ENCODE results near the gene TOP2A.
A peak's percentile ranks its signal among the peaks of the same experiment; 100 is the strongest.
"Not testable (repeated sequence)": the region's sequence is repeated elsewhere in the genome, so short reads cannot be mapped to it uniquely, and the experiment has no call there.

Gene TOP2A

DNA sequence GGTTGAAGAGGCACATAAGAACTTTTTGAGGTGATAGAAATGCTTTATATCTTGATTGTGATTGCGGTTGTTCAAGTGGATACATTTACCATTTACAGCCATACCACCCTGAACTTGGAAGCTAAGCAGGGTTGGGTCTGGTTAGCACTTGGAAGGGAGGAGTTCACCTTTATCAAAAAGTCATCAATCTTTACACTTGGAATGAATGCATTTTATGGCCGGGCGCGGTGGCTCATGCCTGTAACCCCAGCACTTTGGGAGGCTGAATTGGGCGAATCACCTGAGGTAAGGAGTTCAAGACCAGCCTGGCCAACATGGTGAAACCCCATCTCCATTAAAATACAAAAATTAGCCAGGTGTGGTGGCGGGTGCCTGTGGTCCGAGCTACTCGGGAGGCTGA, 43.7 kb downstream of the TOP2A start:
- DNase-seq, result no peak

DNA sequence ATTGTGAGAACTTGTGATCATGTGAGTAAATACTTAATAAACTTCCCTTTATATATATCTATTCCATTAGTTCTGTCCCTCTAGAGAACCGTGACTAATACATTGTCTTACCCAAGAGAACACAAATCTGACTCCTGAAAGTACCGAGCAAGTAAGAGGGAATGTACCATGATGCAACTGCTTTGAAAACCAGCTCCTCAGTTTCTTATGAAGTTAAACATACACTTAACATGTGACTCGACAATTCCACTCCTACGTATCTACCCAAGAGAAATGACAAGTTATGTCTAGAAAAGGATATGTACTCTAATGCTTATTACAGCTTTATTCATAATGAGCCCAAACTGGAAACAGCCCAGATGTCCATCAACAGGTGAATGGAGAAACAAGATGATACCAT, 44.4 kb downstream of the TOP2A start:
- DNase-seq, result no peak

DNA sequence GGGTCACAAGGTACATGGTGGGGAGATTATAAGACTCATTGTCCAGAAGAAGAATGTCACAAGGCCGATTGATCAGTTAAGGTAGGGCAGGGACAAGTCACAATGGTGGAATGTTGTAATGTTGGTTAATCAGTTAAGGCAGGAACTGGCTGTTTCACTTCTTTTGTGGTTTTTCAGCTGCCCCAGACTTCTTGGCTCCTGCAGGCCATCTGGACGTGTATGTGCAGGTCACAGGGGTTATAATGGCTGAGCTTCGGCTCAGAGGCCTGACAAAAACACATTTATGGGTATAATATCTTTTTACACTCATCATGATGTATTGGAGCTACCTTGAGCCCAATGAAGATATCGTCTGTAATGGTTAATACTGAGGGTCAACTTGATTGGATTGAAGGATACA, 45.1 kb downstream of the TOP2A start:
- not testable (repeated sequence) for DNase-seq

DNA sequence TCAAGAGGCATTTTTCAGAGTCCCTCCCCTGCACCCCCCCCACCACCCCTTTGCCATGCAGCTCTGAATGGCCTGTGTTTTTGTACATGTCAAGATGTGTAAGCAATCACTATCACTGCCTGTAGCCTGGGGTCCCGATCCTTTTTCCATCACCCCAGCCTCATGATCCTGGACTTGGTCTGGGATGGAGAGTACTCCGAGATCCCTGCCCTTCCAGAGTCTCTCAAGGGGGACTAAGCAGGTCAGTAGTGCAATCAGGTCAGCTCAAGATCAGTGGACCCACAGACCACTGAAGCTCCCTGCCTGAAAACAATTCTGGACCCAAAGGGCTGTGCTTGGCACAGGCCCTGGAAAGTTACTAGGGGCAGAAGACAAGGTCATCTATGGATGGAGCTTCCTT, 45.7 kb downstream of the TOP2A start:
- DNase-seq, result no peak

DNA sequence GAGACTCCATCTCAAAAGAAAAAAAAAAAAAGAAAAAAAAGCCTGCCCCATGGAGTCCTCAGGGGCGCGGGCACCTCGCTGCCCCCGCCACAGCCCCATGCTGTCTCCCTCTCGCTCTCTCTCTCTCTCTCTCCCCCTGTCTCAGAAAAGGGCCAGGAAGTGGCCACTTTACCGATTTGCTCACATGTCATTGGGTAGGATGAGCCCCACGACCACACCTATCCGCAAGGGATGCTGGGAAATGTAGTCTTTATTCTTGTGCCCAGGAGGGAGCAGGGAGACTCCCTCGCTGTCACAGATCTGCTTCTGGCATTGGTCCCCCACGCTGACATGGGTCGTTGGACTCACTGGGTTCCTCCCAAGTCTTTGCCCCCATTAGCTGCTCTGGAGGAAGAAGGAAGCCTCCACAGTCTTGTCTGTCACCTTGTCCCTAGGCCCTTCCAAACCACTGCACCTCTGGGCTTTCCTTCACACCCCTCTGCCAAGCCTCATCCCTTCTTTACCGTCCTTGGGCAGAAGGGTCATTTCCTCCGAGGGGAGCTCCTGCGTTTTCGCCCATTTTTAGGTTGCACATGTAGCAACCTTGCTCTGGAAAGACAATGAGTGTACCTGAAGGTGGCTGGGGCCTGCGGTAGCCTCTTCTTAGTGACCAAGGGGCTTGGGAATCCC, 46.3 kb downstream of the TOP2A start:
- no peak for DNase-seq

DNA sequence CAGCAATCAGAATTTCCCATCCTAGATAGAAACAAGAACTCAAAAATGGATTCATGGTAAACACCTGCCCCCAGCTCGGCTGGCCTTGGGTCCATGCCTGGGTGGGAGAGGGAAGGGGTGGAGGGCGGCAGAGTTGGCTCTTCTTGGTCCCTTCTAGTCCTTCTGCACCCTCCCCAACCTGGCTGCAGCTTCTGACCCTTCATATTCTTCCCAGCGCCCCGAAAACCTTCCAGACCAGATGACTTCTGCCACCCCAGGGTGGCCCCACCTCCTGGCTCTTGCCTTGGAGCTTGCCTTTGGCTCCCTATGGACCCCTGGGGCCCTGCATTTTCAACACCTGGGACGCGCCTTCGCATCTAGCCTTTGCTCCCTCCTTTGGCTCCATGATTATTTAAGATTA, 47.8 kb downstream of the TOP2A start:
- DNase-seq, result no peak

DNA sequence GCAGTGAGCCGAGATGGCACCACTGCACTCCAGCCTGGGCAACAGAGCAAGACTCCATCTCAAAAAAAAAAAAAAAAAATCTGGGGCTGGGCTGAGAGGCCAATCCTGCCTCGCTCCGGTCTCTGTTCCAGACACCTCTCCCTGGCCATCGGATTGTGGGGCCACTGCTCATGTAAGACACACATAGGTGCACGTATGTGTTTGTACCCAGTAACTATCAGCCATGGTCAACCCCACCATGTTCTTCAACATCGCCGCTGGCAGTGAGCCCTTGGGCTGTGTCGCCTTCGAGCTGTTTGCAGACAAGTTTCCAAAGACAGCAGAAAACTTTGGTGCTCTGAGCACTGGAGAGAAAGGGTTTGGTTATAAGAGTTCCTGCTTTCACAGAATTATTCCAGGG, 50.0 kb downstream of the TOP2A start:
- not testable (repeated sequence) for DNase-seq

DNA sequence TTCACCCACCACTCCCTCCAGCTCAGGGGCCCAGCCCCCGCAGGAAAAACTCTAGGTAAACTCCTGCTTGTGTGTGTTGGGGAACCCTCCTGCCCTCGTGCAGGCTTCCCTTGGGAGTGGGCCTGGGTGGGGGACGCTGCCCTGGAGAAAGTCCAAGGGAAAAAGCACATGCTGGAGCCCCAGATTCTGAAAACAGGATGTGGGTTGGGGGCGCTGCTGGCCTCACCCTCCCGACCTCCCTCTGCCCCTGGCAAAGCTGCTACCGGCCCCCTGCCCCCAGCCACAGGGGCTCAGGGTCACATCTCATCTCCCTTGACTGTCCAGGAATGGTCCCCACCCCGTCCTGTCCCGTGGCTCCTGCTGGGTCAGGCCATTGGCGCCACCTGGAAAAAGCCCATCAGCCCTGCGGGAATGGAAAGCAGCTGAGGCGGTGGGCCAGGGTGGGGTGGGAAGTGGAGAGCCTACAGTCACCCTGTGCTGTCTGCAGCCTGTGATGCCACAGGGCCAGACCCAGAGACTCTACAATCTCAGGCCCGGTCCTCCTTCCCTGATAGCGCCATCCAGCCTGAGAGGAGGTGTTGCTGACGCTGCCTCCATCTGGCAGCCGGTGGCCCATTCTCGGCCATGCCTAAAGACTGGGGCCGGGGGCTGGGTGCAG, 50.7 kb downstream of the TOP2A start:
- DNase-seq, result no peak

DNA sequence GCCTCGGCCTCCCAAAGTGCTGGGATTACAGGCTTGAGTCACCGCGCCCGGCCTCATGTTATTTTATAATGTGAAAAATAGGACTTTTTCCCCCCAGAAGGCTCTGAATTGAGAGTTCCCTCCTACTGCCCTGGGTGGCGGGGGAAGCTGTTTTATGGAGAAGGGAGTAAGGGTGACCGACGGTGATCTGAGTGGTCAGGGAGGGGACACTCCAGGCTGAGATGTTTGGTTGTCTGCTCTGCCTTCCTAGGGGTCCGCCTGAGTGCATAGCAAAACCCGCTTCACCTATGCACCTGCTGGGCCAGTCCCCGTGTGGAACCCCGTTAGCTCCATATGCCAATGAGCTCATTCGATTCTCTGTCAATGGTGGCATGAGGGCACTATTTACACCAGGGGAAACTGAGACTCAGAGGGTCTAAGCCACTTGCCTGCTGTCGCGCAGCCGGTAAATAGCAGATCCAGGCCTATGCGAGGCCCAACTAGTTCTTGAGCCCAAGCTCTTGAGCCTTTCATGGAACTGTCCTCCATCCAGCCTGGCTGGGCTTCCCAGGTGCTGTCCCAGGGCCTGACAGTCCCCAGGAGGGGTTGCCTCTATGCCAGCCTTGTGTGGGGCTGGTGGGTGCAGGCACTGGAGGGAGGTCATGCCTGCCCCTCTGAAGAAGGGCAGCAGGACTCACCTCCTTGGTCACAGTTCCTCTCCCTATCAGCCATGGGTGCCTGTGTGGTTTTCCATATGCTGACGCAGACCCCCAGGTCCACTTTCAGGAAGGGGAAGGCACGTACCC, 51.4 kb downstream of the TOP2A start:
- no peak for DNase-seq

DNA sequence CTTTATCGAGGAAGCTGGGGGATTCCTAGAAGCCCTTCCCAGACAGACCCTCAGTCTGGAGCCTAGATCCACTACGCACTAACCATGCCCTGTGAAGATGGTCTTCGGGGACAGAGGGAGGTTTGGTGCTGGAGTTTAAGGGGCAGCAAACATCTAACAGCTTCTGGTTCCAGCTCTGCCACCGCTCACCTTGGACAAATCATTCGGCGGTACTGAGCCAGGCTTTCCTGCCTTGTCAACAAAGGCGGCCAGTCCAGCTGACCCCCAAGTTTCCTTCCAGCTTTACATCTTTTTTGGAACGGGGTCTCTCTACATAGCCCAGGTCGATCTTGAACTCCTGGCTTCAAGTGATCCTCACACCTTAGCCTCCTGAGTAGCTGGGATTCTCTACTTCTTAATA, 52.8 kb downstream of the TOP2A start:
- DNase-seq, result no peak

DNA sequence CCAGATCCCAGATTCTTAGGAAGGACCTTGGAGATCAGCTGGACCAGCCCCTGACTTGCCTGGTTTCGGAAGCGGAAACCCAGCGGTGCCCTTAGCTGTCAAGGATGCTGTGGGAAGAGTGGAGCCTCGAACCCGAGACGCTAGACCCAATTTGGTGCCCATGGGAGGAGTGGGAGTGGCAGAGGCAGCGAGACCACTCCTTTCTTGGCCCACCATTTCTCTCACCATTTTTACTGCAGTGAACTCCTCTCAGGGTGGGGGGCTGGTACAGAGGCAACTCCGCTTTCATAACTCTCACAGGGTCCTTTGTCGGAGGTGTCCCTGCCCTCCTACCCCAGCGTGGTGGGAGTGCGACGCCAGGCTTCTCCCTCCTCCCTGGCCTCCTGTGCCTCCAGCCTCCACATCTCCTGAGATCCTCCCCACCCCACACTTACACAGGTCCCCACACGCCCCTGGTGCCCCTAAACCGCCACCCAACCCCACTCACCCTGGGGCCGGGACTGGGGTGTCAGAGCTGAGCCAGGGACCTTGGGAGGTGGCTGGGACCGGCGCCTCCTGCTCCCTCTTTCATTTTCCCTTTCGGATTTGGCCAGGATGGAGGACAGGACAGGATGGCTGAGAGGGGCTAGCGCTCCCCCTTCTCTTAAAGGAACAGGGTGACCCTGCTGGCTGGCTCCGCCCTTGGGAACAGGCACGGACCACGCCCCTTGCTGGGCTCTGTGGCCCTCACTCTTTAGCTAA, 53.4 kb downstream of the TOP2A start, which contains the start of gene GJD3:
GJD3 (minus strand) TSS at position 617 of the 741 bp plus-strand sequence. CDS start 922 bp downstream, outside the sequence.
- no peak for DNase-seq

DNA sequence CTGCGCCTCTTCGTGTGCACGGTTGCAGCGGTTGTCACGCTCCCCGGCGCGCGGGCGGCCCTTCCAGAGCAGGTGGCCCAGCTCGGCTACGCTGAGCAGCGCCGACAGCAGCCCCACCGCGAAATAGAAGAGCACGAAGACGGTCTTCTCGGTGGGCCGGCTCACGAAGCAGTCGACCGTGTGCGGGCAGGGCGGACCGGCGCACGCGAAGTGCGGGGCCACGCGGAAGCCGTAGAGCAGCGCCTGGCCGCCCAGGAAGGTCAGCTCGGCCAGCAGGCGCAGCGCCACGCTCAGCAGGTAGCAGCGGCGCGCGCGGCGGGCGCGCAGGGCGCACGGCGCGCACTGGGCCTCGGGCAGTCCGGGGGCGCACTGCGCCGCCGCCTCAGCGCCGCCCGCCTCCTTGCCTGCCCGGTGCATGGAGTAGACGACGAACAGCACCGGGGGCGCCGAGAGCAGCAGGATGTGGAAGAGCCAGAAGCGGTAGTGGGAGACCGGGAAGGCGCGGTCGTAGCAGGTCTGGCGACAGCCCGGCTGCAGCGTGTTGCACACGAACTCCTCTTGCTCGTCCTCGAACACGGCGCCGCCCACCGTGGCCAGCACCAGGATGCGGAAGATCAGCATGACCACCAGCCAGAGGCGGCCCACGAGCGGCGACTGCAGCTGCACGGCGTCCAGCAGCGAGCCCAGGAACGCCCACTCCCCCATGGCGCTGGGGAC, 54.4 kb downstream of the TOP2A start:
- DNase-seq, result peak; percentile 77

DNA sequence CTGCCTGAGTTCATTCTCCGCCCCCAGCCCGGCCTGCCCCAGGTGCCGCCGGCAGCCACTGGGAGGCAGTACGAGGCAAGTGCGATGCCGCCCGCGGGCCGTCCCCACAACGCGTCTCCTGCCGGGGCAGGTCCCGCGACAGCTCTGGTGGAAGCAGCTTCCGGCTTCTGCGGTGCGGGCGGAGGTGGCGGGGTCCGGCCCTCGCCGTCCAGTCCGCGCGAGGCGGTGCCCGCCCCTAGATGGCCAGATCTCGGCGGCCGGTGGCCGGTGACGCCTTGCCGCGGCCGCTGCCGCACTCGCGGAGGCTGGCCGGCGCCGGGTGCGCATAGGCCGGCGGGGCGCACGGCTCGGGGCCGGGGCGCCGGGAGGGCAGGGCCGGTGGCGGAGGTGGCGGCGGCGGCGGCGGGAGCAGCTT, 55.0 kb downstream of the TOP2A start:
- DNase-seq, result peak; percentile 87

DNA sequence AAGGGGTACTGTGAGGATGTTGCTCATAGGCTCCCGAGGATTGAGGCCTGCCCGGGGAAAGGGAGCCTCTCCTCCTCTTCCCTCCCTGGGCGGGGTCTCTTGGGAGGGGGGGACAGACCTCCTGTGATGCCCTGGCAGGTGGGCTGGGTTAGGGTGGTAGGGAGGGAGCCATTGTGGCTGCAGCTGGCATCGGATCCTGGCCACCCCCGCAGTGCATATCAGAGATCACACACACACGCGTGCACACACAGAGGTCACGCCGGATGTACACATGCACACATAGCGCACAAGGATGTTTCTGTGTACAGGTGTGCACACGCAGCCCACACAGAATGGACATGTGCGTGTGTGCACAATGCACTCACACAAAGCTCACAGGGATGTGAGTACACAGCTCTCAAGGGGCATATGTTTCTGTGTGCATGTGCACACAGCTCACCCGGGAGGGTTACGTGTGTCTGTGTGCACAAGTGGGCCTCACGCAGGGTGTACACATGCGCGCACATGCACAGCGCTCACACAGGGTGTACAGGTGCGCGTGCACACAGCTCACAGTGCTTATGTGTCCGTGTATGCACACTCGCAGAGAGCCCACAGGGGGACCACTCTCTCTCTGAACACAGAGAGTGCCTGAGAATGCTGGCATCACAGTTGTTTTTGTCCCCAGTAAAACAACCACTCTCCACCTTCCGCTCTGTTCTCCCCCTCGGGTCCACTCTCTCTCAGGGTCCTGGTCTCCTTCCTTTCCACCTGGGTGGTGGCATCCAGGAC, 55.6 kb downstream of the TOP2A start:
- no peak for DNase-seq

DNA sequence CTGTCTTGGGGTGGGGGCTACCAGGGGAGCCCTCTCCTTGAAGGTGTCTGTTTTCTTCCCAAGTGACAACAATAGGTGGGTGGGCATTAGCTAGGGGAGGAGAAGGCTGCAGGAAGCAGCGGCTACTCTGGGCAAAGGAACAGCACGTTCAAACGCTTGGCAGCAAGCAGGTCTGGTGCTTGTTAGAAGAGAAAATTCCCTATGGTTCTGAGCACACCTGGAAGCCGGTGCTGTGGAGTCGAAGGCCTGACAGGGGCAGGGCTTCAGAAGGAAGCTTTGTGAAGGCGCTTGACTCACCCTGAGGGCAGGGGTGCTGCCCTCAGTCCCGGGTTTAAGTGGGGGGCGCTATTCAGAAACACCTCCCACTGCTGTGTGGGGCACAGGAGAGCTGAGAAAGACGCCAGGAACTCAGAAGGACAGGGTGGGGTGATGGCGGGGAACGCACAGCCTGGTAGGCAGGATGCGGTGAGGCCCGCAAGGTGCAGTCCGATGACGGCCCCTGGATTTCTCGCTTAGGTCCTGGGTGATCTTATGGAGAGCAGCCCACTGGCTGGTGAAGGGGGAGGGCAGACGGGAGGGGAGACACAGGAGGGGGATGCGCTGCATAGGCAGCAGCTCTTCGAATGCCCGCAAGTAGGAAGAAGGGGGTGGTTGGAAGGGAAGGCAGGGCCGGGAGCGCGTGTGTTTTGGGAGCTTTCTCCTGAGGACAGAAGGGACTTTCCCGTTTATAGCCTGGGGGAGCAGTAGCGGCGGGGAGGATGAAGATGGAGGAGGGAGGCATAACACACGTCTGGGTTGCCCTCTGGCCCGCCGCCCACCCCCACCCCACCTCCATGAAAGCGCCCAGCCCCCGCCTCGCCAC, 56.4 kb downstream of the TOP2A start:
- no peak for DNase-seq

DNA sequence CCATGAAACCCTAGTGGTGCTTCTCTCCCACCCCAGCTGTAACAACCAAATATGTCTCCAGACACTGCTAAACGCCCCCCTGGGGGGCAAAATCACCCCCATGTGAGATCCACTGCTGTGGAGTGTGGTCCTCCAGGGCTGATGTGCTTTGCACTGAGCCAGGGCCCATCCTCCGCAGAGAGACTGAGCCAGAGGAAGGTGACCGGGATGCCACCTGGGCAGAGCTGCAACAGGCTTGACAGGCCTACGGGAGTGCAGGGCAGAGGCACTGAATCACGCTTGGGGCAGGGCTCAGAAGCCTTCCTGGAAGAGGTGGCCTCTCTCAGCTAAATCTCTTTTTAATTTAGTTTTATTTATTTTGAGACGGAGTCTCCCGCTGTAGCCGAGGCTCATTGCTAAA, 57.6 kb downstream of the TOP2A start:
- no peak for DNase-seq

DNA sequence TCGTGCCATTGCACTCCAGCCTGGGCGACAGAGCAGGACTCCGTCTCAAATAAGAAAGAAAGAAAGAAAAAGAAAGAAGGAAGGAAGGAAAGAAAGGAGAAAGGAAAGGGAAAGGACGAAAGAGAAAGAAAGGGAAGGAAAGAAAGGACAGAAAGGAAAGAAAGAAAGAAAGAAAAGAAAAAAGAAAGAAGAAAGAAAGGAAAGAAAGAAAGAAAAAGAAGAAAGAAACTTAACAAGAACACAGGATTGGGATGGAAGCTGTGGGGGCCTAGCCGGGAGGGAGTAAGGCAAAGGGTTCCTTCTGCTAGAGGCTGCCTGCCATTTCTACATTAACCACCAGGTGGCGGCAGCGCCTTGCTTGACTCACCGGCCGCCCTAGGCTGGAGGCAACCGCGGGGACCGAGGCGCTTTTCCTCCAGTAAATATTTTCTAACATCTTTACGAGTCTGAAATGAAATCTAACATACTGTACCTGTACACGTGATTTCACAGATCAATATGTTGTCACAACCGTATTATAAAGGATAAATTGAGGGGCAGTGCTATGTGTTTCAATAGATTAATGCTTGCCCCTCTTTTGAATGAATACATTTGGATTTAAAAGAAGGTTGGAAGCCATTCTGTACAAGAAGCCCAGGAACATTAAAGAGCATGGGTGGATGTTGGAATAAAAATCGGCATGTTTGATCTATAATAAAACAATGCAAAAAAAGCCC, 59.2 kb downstream of the TOP2A start:
- DNase-seq, result peak; percentile 92

DNA sequence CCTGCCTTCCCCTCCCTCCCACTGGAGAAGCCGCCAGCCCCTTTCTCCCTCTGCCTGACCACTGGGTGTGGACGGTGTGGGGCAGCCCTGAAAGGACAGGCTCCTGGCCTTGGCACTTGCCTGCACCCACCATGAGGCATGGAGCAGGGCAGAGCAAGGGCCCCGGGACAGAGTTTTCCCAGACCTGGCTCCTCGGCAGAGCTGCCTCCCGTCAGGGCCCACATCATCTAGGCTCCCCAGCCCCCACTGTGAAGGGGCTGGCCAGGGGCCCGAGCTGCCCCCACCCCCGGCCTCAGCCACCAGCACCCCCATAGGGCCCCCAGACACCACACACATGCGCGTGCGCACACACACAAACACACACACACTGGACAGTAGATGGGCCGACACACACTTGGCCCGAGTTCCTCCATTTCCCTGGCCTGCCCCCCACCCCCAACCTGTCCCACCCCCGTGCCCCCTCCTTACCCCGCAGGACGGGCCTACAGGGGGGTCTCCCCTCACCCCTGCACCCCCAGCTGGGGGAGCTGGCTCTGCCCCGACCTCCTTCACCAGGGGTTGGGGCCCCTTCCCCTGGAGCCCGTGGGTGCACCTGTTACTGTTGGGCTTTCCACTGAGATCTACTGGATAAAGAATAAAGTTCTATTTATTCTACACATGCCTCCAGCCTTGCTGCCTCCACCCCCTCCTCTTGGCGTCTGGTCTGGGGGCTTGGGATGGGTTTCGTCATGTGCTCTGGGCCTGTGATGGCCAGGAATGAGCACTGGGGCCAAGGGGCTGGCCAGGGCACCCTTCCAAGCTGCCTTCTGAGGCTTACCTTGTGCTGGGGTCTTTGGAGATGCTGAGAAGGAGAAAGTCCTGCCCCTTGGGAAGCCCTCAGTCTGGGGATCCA, 60.5 kb downstream of the TOP2A start:
- DNase-seq, result no peak

Data from retina (tissue), 1 donor.